Fibroblast of the conjunctiva (primary cell): ENCODE measurements around the gene OTUB1.
"Not testable (repeated sequence)": the region's sequence is repeated elsewhere in the genome, so short reads cannot be mapped to it uniquely, and the experiment has no call there.

Experiments
- DNase-seq: peaks from one replicate; pipeline ENCODE4 v3.0.0-alpha.2; 2010; ENCODE audit warnings: low read depth

The OTUB1 gene

GRCh38 chr11:63986156-63986931, at the start of gene OTUB1:
Gene OTUB1, plus strand, starts transcription at chr11:63986438. Its CDS starts 19 bp downstream, at chr11:63986457.
- peak; percentile 84 for DNase-seq

- no peak for DNase-seq
These were observed 48.3 kb upstream of the OTUB1 start for GRCh38 chr11:63937713-63938478.

GRCh38 chr11:63938479-63939396, 47.5 kb upstream of the OTUB1 start, which contains the start of gene NAA40:
Gene NAA40, plus strand, starts transcription at chr11:63939002. Its CDS starts 95 bp downstream, at chr11:63939097.
- peak; percentile 89 for DNase-seq

GRCh38 chr11:63939397-63939891, 46.8 kb upstream of the OTUB1 start:
- DNase-seq, result no peak

- no peak for DNase-seq
These were observed 45.5 kb upstream of the OTUB1 start for GRCh38 chr11:63940786-63941185.

GRCh38 chr11:63941901-63942300, 44.3 kb upstream of the OTUB1 start:
- no peak for DNase-seq

- DNase-seq, result no peak
These were observed 43.4 kb upstream of the OTUB1 start for GRCh38 chr11:63942803-63943202.

- no peak for DNase-seq
These were observed 41.3 kb upstream of the OTUB1 start for GRCh38 chr11:63944987-63945386.

- peak; percentile 45 for DNase-seq
These were observed 40.6 kb upstream of the OTUB1 start for GRCh38 chr11:63945477-63946163.

- no peak for DNase-seq
These were observed 34.3 kb upstream of the OTUB1 start for GRCh38 chr11:63951779-63952536.

- no peak for DNase-seq
These were observed 33.7 kb upstream of the OTUB1 start for GRCh38 chr11:63952570-63952969.

GRCh38 chr11:63958008-63958407, 28.2 kb upstream of the OTUB1 start:
- DNase-seq, result no peak

- peak; percentile 45 for DNase-seq
These were observed 24.4 kb upstream of the OTUB1 start for GRCh38 chr11:63961608-63962412.

GRCh38 chr11:63963895-63964294, 22.3 kb upstream of the OTUB1 start:
- not testable (repeated sequence) for DNase-seq

- no peak for DNase-seq
These were observed 19.8 kb upstream of the OTUB1 start for GRCh38 chr11:63966444-63966843.

- DNase-seq, result no peak
These were observed 16.8 kb upstream of the OTUB1 start for GRCh38 chr11:63969461-63969860.

GRCh38 chr11:63970902-63971301, 15.3 kb upstream of the OTUB1 start:
- no peak for DNase-seq

- not testable (repeated sequence) for DNase-seq
These were observed 12.4 kb upstream of the OTUB1 start for GRCh38 chr11:63973912-63974258.

- DNase-seq, result peak; percentile 100
These were observed 11.7 kb upstream of the OTUB1 start, which contains the start of gene COX8A for GRCh38 chr11:63974259-63975143. Gene COX8A, plus strand, starts transcription at chr11:63974620. Its CDS starts 61 bp downstream, at chr11:63974681.
